ENCODE data around the gene ATP7B.

- TF ChIP-seq YY1 (IDR thresholded peaks at IDR 0.05; ENCODE audit: insufficient read depth, insufficient read length) (no peak), ZNF274 (IDR thresholded peaks at IDR 0.05; ENCODE audit: low read depth, low read length) (no peak), SUZ12 (IDR thresholded peaks at IDR 0.05; ENCODE audit: extremely low read depth, insufficient read depth, insufficient read length) (no peak)
Observed at GRCh38 chr13:51957377-51958216, 53.7 kb downstream of the ATP7B start.

Data from NT2/D1 (cell line).